ENCODE data around the gene KSR2. TPM values are rescaled to one million over a fixed set of nuclear protein-coding genes. Genes with fewer than 3 reads are reported as not detected.

Gene KSR2
- total and polyA plus RNA-seq, 2 of the 13 experiments (the other 11 are each of a cell fraction or from before 2014, with no cell fraction given): 0.02 TPM; not detected in 1

- no peak for TF ChIP-seq THAP7 (CRISPR knock-in tag; IDR thresholded peaks at IDR 0.05)
Measured at GRCh38 chr12:117774941-117775775, 193.6 kb downstream of the KSR2 start (continued).

- H4K20me1 ChIP-seq (ENCODE audit: insufficient read depth, low read length): no peaks in the 10 kb centered on the region
- FAIRE-seq (no peak), DNase-seq (ENCODE audit: low spot score) (no peak), ATAC-seq (no peak)
- H3K27me3 ChIP-seq (ENCODE audit: control insufficient read depth in 1 of 2, insufficient read depth in 2 of 2, low read length in 2 of 2): peaks cover 2 to 20% of the 10 kb centered on the region in 2 experiments; a peak in 2 of 5 replicates
- in situ Hi-C loops (cut with HindIII; ENCODE audit: extremely low pct_ligation_motif_present, low pct_unique_long_range_greater_than_20kb): no loop called here
- ChIA-PET POLR2A (no interaction called here), CTCF (ENCODE audit: low intra/inter-chr PET ratio, low total read pairs) (no interaction called here)
- no peak overlapping the region for H3K27ac ChIP-seq (ENCODE audit: extremely low read length, insufficient read depth, low read length)
- 0% methylated on average over 2 of the region's 3 CpGs for WGBS (ENCODE audit: low lambda C conversion rate)
- intact Hi-C loops (cut with micrococcal nuclease; ENCODE audit: unreplicated experiment): no loop called here
- H2AFZ ChIP-seq (ENCODE audit: low read length): no peak overlapping the region
- H3K9me3 ChIP-seq (ENCODE audit: low read length): peaks cover 5% of the 10 kb centered on the region; the same call in 1 of the 2 replicates
- no peaks in the 10 kb centered on the region for H3K4me1 ChIP-seq (ENCODE audit: insufficient read depth, low read length)
- H3K4me2 ChIP-seq (ENCODE audit: low read depth, low read length): no peak overlapping the region
- no peaks in the 10 kb centered on the region for H3K36me3 ChIP-seq (replicated peaks in 1 of 2; ENCODE audit: control insufficient read depth in 1 of 2, insufficient read depth in 2 of 2, low read length in 2 of 2)
- H3K79me2 ChIP-seq (ENCODE audit: insufficient read depth, low read length): no peaks in the 10 kb centered on the region
- BruUV-seq (replicated peaks): no TSS peak
- H3K4me3 ChIP-seq (replicated peaks in 1 of 3; ENCODE audit: insufficient read depth in 1 of 3, low read depth in 2 of 3, low read length in 3 of 3): no peak overlapping the region
- no peak overlapping the region for H3K9ac ChIP-seq (ENCODE audit: insufficient read depth, low read depth, low read length)
- no peak for TF ChIP-seq ZBTB38 (CRISPR knock-in tag; IDR thresholded peaks at IDR 0.05)
- TF ChIP-seq ZZZ3 (CRISPR knock-in tag; IDR thresholded peaks at IDR 0.05; ENCODE audit: borderline replicate concordance): no peak
- TF ChIP-seq NR2F1 (CRISPR knock-in tag; IDR thresholded peaks at IDR 0.05): no peak
- TF ChIP-seq PBX2 (CRISPR knock-in tag; IDR thresholded peaks at IDR 0.05): no peak
- TF ChIP-seq NFATC3 (CRISPR knock-in tag; IDR thresholded peaks at IDR 0.05): no peak
- no peak for TF ChIP-seq ZNF18 (CRISPR knock-in tag; IDR thresholded peaks at IDR 0.05; ENCODE audit: insufficient replicate concordance)
- no peak for TF ChIP-seq ZNF513 (CRISPR knock-in tag; conservative IDR thresholded peaks at IDR 0.05)
- no peak for TF ChIP-seq SMARCE1 (IDR thresholded peaks at IDR 0.05; ENCODE audit: borderline replicate concordance)
- TF ChIP-seq WIZ (CRISPR knock-in tag; IDR thresholded peaks at IDR 0.05): no peak
- TF ChIP-seq POGK (CRISPR knock-in tag; conservative IDR thresholded peaks at IDR 0.05): no peak
- TF ChIP-seq SALL2 (CRISPR knock-in tag; IDR thresholded peaks at IDR 0.05): no peak
- TF ChIP-seq GMEB2 (CRISPR knock-in tag; IDR thresholded peaks at IDR 0.05; ENCODE audit: low read depth): no peak
Measured at GRCh38 chr12:117768860-117769259, 199.9 kb downstream of the KSR2 start.

Data from HepG2 (cell line).